SK-N-SH (cell line): ENCODE data around the gene EFCAB8.

Experiments
- CTCF ChIP-seq: fragments of 200-600 bp; sonication (generic); IDR thresholded peaks from 2 replicates; pipeline ENCODE4 v1.6.1; 2017; ENCODE audit warnings: antibody characterized with exemption, mild to moderate bottlenecking, moderate library complexity
- ELF1 ChIP-seq: IDR thresholded peaks from 2 replicates; pipeline ENCODE4 v1.4.0; 2012
- GABPA ChIP-seq: IDR thresholded peaks from 2 replicates; pipeline ENCODE4 v1.4.0; 2012; ENCODE audit warnings: low read depth, mild to moderate bottlenecking
- NFIC ChIP-seq: IDR thresholded peaks from 2 replicates; pipeline ENCODE4 v1.4.0; 2012; ENCODE audit warnings: borderline replicate concordance
- POLR2AphosphoS5 ChIP-seq: IDR thresholded peaks from 2 replicates; pipeline ENCODE4 v1.6.1; 2012; ENCODE audit warnings: low read depth, low read length
- SIN3A ChIP-seq: IDR thresholded peaks from 2 replicates; pipeline ENCODE4 v1.6.1; 2012; ENCODE audit warnings: low read depth, mild to moderate bottlenecking, low read length, moderate library complexity, borderline replicate concordance
- USF2 ChIP-seq: fragments of 150-350 bp; IDR thresholded peaks from 2 replicates; pipeline ENCODE4 v1.6.1; 2017; ENCODE audit warnings: antibody characterized with exemption, low read length, low read depth, borderline replicate concordance
- ZBTB33 ChIP-seq: IDR thresholded peaks from 2 replicates; pipeline ENCODE4 v1.4.0; 2012; ENCODE audit warnings: low read depth, borderline replicate concordance

- TF ChIP-seq CTCF (no peak), SIN3A (no peak), POLR2AphosphoS5 (no peak), ZBTB33 (no peak), GABPA (no peak), ELF1 (no peak), USF2 (no peak), NFIC (no peak)
Observed at GRCh38 chr20:32980990-32981389, 122.3 kb downstream of the EFCAB8 start.
